ENCODE data around the gene GGTA1.

- TF ChIP-seq CTCF (IDR thresholded peaks at IDR 0.05; ENCODE audit: poor library complexity, severe bottlenecking) (no peak), REST (IDR thresholded peaks at IDR 0.05; ENCODE audit: borderline replicate concordance) (no peak), RAD21 (conservative IDR thresholded peaks at IDR 0.05) (no peak), EZH2 (IDR thresholded peaks at IDR 0.05; ENCODE audit: borderline replicate concordance, insufficient read depth, low read length, poor library complexity, severe bottlenecking) (no peak), POLR2AphosphoS5 (IDR thresholded peaks at IDR 0.05) (no peak), TAF1 (IDR thresholded peaks at IDR 0.05; ENCODE audit: low read depth) (no peak), SMC3 (conservative IDR thresholded peaks at IDR 0.05; ENCODE audit: poor library complexity) (no peak)
Measured at GRCh38 chr9:121451586-121451985, 48.1 kb downstream of the GGTA1 start.

All from neural cell (in vitro differentiated cells).